Naive B cell (primary cell): Measurements from ENCODE around the gene RNASE9. TPM values are rescaled to one million over a fixed set of nuclear protein-coding genes. Genes with fewer than 3 reads are reported as not detected.
A peak's percentile ranks its signal among the peaks of the same experiment; 100 is the strongest.
"Not testable (repeated sequence)": the region's sequence is repeated elsewhere in the genome, so short reads cannot be mapped to it uniquely, and the experiment has no call there.

ENCODE experiments used
- ATAC-seq, 2 donors: fragments of 150-1000 bp; cut with Tn5 transposase; 2 replicates each; pipeline ENCODE4 v1.10.0; 2021; ENCODE audit warnings: low read depth in 2 of 2, mild to moderate bottlenecking in 2 of 2, moderate library complexity in 2 of 2
- DNase-seq: peaks from one replicate; pipeline ENCODE4 v3.0.0; 2022
- H3K27ac Mint-ChIP-seq, 6 donors: one replicate each; pipeline ENCODE4 v1.8.0; 2020 to 2022; ENCODE audit warnings: mild to moderate bottlenecking in 6 of 6, mixed read lengths in 6 of 6, moderate library complexity in 5 of 6, inconsistent platforms in 2 of 6
- H3K27me3 Mint-ChIP-seq, 3 donors: one replicate each; pipeline ENCODE4 v1.8.0; 2021 to 2022; ENCODE audit warnings: mixed read lengths in 3 of 3, mild to moderate bottlenecking in 1 of 3
- H3K36me3 Mint-ChIP-seq, 2 donors: one replicate each; pipeline ENCODE4 v1.8.0; 2020 to 2022; ENCODE audit warnings: mixed read lengths in 2 of 2, inconsistent platforms in 1 of 2, mild to moderate bottlenecking in 1 of 2
- H3K4me1 Mint-ChIP-seq, 3 donors: one replicate each; pipeline ENCODE4 v1.8.0; 2020 to 2022; ENCODE audit warnings: mixed read lengths in 3 of 3, inconsistent platforms in 1 of 3, mild to moderate bottlenecking in 1 of 3, moderate library complexity in 1 of 3
- H3K4me3 Mint-ChIP-seq, 8 donors: one replicate each; pipeline ENCODE4 v1.8.0; 2020 to 2022; ENCODE audit warnings: mild to moderate bottlenecking in 8 of 8, mixed read lengths in 8 of 8, moderate library complexity in 8 of 8, inconsistent platforms in 2 of 8
- H3K9me3 Mint-ChIP-seq, 7 donors: one replicate each; pipeline ENCODE4 v1.8.0; 2020 to 2022; ENCODE audit warnings: mixed read lengths in 7 of 7, mild to moderate bottlenecking in 5 of 7, inconsistent platforms in 2 of 7, moderate library complexity in 1 of 7
- polyA plus RNA-seq, 6 donors: library from polyadenylated mRNA; unstranded; fragments of 300-500 nt; fragmentation: Illumina TruSeq; gene quantifications; one replicate each; pipeline ENCODE4 v1.2.3, GENCODE V29; 2021; ENCODE audit warnings: low read depth in 6 of 6

RNASE9 gene
- polyA plus RNA-seq, 6 donors from 2014 or later, result not detected

DNA sequence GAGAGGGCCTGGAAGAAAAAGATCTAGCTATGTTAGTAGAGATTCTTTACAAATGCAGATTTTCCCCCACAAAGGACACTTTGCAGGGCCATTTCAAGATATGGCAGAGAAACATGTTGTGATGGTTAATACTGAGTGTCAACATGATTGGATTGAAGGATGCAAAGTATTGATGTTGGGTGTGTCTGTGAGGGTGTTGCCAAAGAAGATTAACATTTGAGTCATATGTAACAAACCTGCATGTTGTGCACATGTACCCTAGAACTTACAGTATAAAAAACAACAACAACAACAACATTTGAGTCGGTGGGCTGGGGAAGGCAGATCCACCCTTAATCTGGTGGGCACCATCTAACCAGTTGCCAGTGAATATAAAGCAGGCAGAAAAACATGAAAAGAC is 6.4 kb upstream of the RNASE9 start:
- DNase-seq, H3K4me1 Mint-ChIP-seq, H3K36me3 Mint-ChIP-seq, H3K4me3 Mint-ChIP-seq, ATAC-seq, H3K27ac Mint-ChIP-seq: not testable (repeated sequence)
- Mint-ChIP-seq H3K9me3 (peaks cover 0 to 24% (median 16%) of the 10 kb centered on the region in 7 donors), H3K27me3 (peaks cover 4 to 13% (median 10%) of the 10 kb centered on the region in 3 donors)

DNA sequence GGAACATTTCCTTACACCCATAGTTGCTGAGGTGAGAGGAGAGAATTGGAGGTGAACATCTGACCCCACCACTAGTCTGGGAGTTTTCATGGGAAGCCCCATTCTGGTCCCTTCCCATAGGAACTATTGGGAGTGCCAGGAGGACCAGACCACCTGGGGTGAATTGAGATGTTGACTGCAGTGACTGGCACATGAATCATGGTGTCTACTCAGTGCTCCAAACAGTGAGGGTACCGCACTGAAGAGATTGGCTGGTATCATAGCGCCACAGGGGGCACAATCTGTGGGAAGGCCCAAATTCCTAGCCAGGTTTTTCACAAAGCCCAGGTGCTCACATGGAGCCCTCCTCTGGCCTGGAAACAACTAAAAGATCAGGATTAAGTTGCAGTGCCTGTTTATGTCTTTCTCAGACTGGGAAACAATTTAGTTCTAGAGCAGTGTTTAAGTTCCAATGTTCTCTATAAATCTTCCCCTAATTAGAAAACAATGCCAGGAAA is 3.7 kb upstream of the RNASE9 start:
- Mint-ChIP-seq H3K4me1 (no peaks in the 10 kb centered on the region), H3K4me3 (no peak overlapping the region)

DNA sequence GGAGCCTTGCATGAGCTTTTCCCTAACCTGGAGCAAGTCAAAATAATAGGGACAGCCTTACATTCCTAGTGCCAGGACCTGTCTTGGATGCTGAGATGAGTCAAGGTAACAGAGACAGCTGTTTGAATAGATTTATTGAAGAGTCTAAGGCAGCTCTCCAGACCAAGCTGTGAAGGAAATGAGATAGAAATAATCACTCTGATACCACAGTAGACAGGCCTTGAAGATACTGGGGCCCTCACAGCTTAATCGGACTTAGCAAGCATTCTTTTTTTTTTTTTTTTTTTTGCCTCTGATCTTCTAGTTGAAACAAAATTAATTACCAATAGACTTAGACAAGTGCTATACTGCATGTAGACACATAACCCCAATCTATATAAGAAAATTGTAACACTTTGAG is 3.1 kb upstream of the RNASE9 start:
- peaks cover 0 to 13% (median 10%) of the 10 kb centered on the region in 7 donors for H3K9me3 Mint-ChIP-seq
- peaks cover 4 to 13% (median 10%) of the 10 kb centered on the region in 3 donors for H3K27me3 Mint-ChIP-seq
- ATAC-seq (no peak), DNase-seq (no peak)
- no peaks in the 10 kb centered on the region for H3K36me3 Mint-ChIP-seq
- no peaks in the 10 kb centered on the region for H3K4me1 Mint-ChIP-seq
- H3K27ac Mint-ChIP-seq, result no peak overlapping the region
- H3K4me3 Mint-ChIP-seq, result no peak overlapping the region

More for the DNA sequence above, 3.7 kb upstream of the RNASE9 start:
- Mint-ChIP-seq H3K9me3 (peaks cover 0 to 19% (median 16%) of the 10 kb centered on the region in 7 donors), H3K36me3 (no peaks in the 10 kb centered on the region), H3K27ac (no peak overlapping the region), H3K27me3 (peaks cover 4 to 13% (median 10%) of the 10 kb centered on the region in 3 donors)
- DNase-seq, result no peak
- ATAC-seq, result no peak

DNA sequence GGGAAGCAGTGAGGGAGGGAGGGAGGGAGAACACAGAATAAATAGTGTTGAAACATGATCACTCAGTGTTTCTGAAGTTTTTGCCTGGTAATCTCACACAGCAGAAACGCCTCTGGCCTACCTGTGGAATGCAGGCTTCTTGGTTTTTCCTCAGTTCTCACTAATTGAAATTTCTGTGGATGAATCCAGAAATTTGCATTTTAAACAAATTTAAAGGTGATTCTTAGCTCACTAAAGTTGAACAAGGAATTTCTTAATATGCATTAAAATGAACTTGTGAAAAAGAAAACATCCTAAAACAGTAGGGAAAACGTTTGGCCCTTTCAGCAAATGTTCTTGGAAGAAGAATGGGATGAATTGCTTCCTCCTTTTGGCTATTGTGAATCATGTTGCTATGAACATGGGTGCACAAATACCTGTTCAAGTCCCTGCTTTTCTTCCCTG is 1.4 kb downstream of the RNASE9 start:
- H3K36me3 Mint-ChIP-seq, result no peaks in the 10 kb centered on the region
- no peaks in the 10 kb centered on the region for H3K4me1 Mint-ChIP-seq
- no peak for ATAC-seq

DNA sequence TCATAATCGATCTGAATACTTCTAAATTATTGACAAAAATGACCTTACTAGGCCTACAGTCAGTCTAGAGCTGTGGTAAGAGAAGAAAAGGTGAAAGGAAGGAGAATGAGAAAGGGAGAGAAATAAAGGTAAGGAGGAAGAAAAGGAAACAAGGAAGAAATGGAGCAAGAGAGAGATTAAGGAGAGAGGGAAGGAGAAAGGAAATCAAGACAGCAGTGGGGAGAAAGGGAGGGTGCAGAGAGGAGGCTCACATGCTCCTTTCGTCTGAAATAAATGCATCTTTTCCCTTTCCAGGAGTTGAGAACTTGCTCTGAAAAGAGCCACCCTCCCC is 3.7 kb downstream of the RNASE9 start:
- peak overlapping the region in 2 of 6 donors; percentile 5 to 71 for H3K27ac Mint-ChIP-seq
- H3K36me3 Mint-ChIP-seq, result no peaks in the 10 kb centered on the region
- H3K4me1 Mint-ChIP-seq, result no peaks in the 10 kb centered on the region
- H3K9me3 Mint-ChIP-seq, result no peaks in the 10 kb centered on the region
- no peak overlapping the region for H3K4me3 Mint-ChIP-seq
- no peak for DNase-seq
- peaks cover 0 to 17% (median 11%) of the 10 kb centered on the region in 3 donors for H3K27me3 Mint-ChIP-seq
- ATAC-seq, result no peak

More for the DNA sequence above, 1.4 kb downstream of the RNASE9 start:
- Mint-ChIP-seq H3K27me3 (peaks cover 6 to 19% (median 11%) of the 10 kb centered on the region in 3 donors), H3K9me3 (no peaks in the 10 kb centered on the region), H3K4me3 (no peak overlapping the region), H3K27ac (peak overlapping the region in 1 of 6 donors; percentile 33)
- DNase-seq, result no peak

DNA sequence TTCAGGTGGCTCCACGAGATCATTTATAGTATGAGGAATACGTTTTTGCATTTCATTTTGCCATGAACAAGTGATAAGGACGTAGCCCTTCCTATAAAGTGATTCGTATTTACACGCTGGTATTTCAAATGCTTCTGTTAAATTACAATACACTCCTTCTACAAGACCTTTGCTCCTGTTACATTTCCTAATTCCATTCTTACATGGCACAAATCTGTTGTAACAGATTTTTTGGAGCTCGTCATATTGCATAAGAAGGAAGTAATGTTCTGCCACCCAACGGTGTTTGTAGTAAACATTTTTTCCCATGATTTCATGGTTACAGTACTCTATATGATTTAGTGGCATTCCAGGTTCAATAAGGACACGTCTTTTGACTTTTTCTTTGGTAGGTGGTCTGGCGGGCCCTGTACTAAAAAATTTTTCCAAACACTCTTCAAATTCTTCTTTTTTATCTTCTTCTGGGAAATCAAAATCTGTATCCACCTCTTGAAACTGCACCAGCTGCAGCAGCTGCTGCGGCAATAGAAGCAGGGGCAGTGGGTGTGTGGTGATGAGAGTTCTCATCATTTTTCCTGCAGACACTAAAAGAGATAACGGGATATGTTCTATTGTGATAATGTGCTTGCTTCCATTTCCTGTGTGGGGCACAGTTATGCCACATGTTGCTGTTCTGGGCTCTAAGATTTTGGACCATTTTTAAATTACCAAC is 4.2 kb downstream of the RNASE9 start:
- ATAC-seq (no peak), DNase-seq (no peak)
- Mint-ChIP-seq H3K9me3 (no peaks in the 10 kb centered on the region), H3K36me3 (no peaks in the 10 kb centered on the region), H3K4me3 (no peak overlapping the region), H3K27me3 (peaks cover 0 to 17% (median 11%) of the 10 kb centered on the region in 3 donors), H3K4me1 (no peaks in the 10 kb centered on the region), H3K27ac (peak overlapping the region in 2 of 6 donors; percentile 5 to 71)

DNA sequence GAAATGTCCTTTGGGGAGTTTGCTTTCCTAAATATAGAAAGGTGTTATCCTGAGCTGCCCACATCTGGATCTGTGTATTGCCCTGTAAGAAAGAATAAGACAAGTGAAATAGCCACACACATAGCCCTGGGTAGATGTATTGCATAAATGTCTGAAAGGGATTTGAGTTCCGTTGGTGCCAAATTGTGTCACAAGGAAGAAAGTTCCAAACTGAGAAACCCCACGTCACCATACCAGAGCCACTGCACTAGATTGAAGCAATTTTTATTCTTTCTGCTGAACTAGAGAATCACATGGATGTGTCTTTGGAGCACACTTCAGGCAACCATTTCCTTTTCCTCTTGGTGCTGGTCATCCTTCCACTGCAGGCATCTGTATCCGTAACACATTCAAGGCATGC is 5.0 kb downstream of the RNASE9 start:
- ATAC-seq, result no peak
- no peak overlapping the region for H3K27ac Mint-ChIP-seq
- H3K27me3 Mint-ChIP-seq, result peaks cover 0 to 17% (median 11%) of the 10 kb centered on the region in 3 donors
- no peaks in the 10 kb centered on the region for H3K9me3 Mint-ChIP-seq
- H3K4me3 Mint-ChIP-seq, result no peak overlapping the region
- no peak for DNase-seq
- no peaks in the 10 kb centered on the region for H3K36me3 Mint-ChIP-seq
- H3K4me1 Mint-ChIP-seq, result no peaks in the 10 kb centered on the region

DNA sequence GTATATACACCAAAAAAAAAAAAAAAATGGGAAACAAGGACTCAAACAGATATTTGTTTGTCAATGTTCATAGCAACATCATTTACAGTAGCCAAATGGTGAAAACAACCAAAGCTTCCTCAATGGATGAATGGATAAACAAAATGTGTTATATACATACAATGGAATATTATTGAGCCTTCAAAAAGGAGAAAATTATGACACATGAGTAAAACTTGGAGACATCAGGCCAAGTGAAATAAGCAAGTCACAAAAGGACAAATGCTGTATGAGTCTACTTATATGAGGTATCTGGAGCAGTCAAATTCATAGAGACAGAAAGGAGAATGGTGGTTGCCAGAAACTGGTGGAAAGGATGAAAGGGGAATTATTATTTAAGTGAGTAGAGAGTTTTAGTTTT is 7.8 kb downstream of the RNASE9 start:
- Mint-ChIP-seq H3K36me3 (no peaks in the 10 kb centered on the region), H3K27ac (no peak overlapping the region), H3K27me3 (peaks cover 0 to 19% (median 8%) of the 10 kb centered on the region in 3 donors), H3K9me3 (no peaks in the 10 kb centered on the region), H3K4me3 (no peak overlapping the region), H3K4me1 (no peaks in the 10 kb centered on the region)
- ATAC-seq, result no peak
- DNase-seq, result no peak

DNA sequence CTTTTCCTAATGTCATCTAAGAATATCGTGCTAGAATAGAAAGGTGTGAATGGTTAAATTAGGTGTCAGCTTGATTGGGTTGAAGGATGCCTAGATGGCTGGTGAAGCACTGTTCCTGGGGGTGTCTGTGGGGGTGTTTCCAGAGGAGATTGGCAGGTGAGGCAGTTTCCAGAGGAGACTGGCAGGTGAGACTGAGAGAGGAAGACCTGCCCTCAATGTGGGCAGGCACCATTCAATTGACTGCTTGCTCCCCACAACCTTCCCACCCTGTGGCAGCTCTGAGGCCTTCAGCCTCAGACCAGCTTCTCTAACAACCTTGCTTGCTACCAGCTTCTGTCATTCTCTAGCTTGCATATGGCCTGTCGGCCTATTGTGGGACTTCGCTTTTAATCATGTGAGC is 9.2 kb downstream of the RNASE9 start:
- no peak overlapping the region for H3K4me3 Mint-ChIP-seq
- no peaks in the 10 kb centered on the region for H3K4me1 Mint-ChIP-seq
- no peaks in the 10 kb centered on the region for H3K9me3 Mint-ChIP-seq
- no peak for ATAC-seq
- H3K27ac Mint-ChIP-seq, result no peak overlapping the region
- no peaks in the 10 kb centered on the region for H3K36me3 Mint-ChIP-seq
- DNase-seq, result no peak
- H3K27me3 Mint-ChIP-seq, result peaks cover 0 to 14% (median 5%) of the 10 kb centered on the region in 3 donors

DNA sequence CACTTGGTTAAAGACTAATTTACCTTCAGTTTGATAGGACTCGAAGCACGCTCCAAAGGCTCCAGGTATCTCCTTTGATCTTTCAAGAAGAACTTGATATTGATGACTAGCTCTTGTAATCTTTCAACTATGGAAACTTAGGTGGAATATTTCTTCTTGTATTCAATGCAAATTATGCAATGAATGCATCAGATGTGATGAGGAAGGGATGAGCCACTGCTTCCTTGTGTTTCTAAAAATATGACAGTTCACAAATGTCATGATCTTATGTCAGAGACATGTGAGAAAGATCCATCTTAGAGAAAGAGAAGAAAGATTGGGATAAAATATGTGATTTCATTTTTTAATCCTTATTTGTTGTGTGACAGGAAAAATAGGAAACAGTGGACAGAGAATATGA is 9.9 kb downstream of the RNASE9 start:
- H3K4me3 Mint-ChIP-seq, result no peak overlapping the region
- H3K36me3 Mint-ChIP-seq, result no peaks in the 10 kb centered on the region

DNA sequence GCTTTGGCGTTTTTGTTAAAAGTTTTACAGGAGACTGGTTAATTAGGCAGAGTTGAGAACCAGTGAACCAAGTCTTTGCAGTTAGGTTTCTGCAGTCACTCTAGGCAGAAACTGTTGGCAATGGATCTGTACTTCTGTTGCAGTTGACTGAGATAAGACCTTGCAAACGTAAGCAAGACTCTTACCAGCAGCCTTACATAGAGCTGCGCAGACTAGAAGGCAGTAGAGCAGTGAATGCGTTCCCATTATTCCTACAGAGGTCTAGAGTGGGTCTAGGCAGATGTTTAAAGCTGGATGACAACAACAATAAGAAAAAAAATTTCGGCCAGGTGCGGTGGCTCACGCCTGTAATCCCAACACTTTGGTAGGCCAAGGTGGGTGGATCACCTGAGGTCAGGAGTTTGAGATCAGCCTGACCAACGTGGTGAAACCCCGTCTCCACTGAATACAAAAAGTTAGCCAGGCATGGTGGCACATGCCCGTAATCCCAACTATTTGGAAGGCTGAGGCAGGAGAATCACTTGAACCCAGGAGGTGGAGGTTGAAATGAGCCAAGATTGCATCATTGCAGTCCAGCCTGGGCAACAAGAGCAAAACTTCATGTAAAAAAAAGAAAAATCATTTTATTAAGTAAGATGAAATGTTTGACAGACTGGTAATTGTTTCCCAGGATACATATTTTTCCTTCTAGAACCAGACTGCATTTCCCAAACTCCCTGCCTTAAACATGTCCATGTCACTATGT is 12.3 kb downstream of the RNASE9 start:
- H3K4me3 Mint-ChIP-seq, result no peak overlapping the region
- ATAC-seq, result no peak
- no peaks in the 10 kb centered on the region for H3K9me3 Mint-ChIP-seq

More for the DNA sequence above, 9.9 kb downstream of the RNASE9 start:
- Mint-ChIP-seq H3K27me3 (peaks cover 0 to 16% (median 5%) of the 10 kb centered on the region in 3 donors), H3K9me3 (no peaks in the 10 kb centered on the region), H3K27ac (no peak overlapping the region), H3K4me1 (no peaks in the 10 kb centered on the region)
- ATAC-seq (no peak), DNase-seq (no peak)

DNA sequence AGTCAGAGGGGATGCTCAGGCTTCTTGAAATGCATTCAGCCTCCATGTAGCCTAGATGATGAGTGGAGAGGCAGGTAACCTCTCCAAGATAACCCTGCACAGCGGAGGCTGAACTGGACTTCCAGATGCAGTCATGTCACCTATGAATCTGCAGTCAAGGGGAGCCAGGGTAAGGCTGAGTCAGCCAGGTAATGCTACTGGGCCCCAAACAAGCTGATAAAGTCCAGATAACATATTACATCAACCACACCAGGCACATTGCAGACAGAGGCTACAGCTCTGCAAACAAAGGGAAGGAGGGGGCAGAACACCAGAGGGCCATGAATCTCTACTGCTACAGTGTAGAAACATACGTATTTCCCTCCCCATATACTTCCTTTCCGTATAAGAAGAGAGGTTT is 14.0 kb downstream of the RNASE9 start:
- H3K4me3 Mint-ChIP-seq, result no peak overlapping the region
- no peak overlapping the region for H3K27ac Mint-ChIP-seq
- no peaks in the 10 kb centered on the region for H3K4me1 Mint-ChIP-seq
- H3K9me3 Mint-ChIP-seq, result no peaks in the 10 kb centered on the region
- peaks cover 0 to 28% (median 26%) of the 10 kb centered on the region in 3 donors for H3K27me3 Mint-ChIP-seq
- ATAC-seq, result no peak
- no peaks in the 10 kb centered on the region for H3K36me3 Mint-ChIP-seq
- no peak for DNase-seq

More for the DNA sequence above, 12.3 kb downstream of the RNASE9 start:
- Mint-ChIP-seq H3K27ac (no peak overlapping the region), H3K27me3 (peaks cover 0 to 28% (median 19%) of the 10 kb centered on the region in 3 donors), H3K4me1 (no peaks in the 10 kb centered on the region), H3K36me3 (no peaks in the 10 kb centered on the region)
- DNase-seq, result no peak

DNA sequence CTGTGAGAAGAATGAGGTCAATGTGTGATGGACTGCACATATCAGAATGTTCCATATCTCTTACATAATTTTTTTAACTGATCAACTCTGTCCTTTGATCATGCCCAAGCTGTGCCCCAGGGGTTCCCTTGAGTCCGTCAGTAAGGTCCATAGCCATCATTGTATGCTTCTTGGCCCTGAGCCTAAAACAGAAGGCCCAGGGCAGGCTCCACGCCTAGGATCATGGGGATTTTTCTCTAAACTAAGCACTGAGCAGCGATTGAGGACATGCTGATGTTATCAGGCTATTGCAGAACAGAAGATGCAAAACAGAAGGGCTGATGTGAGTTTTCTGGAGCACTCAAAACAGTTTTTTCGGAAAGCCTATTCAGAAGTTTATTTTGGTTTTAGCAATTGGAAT is 20.9 kb downstream of the RNASE9 start:
- no peak for ATAC-seq

More for the DNA sequence above, 20.9 kb downstream of the RNASE9 start:
- DNase-seq, result no peak
- Mint-ChIP-seq H3K4me3 (no peak overlapping the region), H3K4me1 (no peaks in the 10 kb centered on the region), H3K27me3 (peaks cover 0 to 22% (median 2%) of the 10 kb centered on the region in 3 donors), H3K9me3 (no peaks in the 10 kb centered on the region), H3K27ac (no peak overlapping the region), H3K36me3 (no peaks in the 10 kb centered on the region)
